Neural progenitor cell (in vitro differentiated cells): ENCODE data around the gene BBS9. TPM values are rescaled to one million over a fixed set of nuclear protein-coding genes. Genes with fewer than 3 reads are reported as not detected.

Source experiments
- DNase-seq: peaks from one replicate; pipeline ENCODE4 v3.0.0-alpha.2; 2016; ENCODE audit warnings: low spot score
- H2AFZ ChIP-seq: fragments of 200-600 bp; sonication (generic); replicated peaks from 2 replicates; pipeline ENCODE4 v1.6.1; 2016; ENCODE audit warnings: antibody characterized with exemption
- H3F3A ChIP-seq: fragments of 200-600 bp; sonication (generic); 2 replicates; pipeline ENCODE4 v1.6.1; 2016; ENCODE audit warnings: antibody characterized with exemption, low read depth
- H3K27ac ChIP-seq: fragments of 200-600 bp; sonication (generic); 2 replicates; pipeline ENCODE4 v1.5.1; 2016; ENCODE audit warnings: mild to moderate bottlenecking
- H3K27me3 ChIP-seq: fragments of 200-600 bp; sonication (generic); 2 replicates; pipeline ENCODE4 v1.6.1; 2016; ENCODE audit warnings: mild to moderate bottlenecking, moderate library complexity
- H3K36me3 ChIP-seq: fragments of 200-600 bp; sonication (generic); 2 replicates; pipeline ENCODE4 v1.5.1; 2016
- H3K4me1 ChIP-seq: fragments of 200-600 bp; sonication (generic); 2 replicates; pipeline ENCODE4 v1.6.1; 2016; ENCODE audit warnings: mixed run types
- H3K4me2 ChIP-seq: fragments of 200-600 bp; sonication (generic); 2 replicates; pipeline ENCODE4 v1.6.1; 2016
- H3K4me3 ChIP-seq: fragments of 200-600 bp; sonication (generic); 2 replicates; pipeline ENCODE4 v1.5.1; 2016
- H3K79me2 ChIP-seq: fragments of 200-600 bp; sonication (generic); 2 replicates; pipeline ENCODE4 v1.6.1; 2016; ENCODE audit warnings: low read depth
- H3K9ac ChIP-seq: fragments of 200-600 bp; sonication (generic); 2 replicates; pipeline ENCODE4 v1.6.1; 2016
- H3K9me3 ChIP-seq: fragments of 200-600 bp; sonication (generic); 2 replicates; pipeline ENCODE4 v1.5.1; 2016; ENCODE audit warnings: low read depth
- H4K20me1 ChIP-seq: fragments of 200-600 bp; sonication (generic); 2 replicates; pipeline ENCODE4 v1.6.1; 2016; ENCODE audit warnings: low read depth
- H3K27ac Mint-ChIP-seq: 3 replicates; pipeline ENCODE4 v1.8.0; 2021; ENCODE audit warnings: mixed read lengths
- H3K27me3 Mint-ChIP-seq: 2 replicates; pipeline ENCODE4 v1.8.0; 2022; ENCODE audit warnings: low read depth, mild to moderate bottlenecking, inconsistent platforms, moderate library complexity, mixed read lengths; ENCODE audit not compliant: insufficient read depth
- H3K36me3 Mint-ChIP-seq: 3 replicates; pipeline ENCODE4 v1.8.0; 2021; ENCODE audit warnings: mixed read lengths
- H3K4me1 Mint-ChIP-seq: 3 replicates; pipeline ENCODE4 v1.8.0; 2021; ENCODE audit warnings: mixed read lengths
- H3K4me3 Mint-ChIP-seq: 3 replicates; pipeline ENCODE4 v1.8.0; 2021; ENCODE audit warnings: mild to moderate bottlenecking, moderate library complexity, mixed read lengths
- H3K9me3 Mint-ChIP-seq: 3 replicates; pipeline ENCODE4 v1.8.0; 2020; ENCODE audit warnings: mixed read lengths
- EZH2 ChIP-seq: fragments of 200-600 bp; sonication (generic); IDR thresholded peaks from 2 replicates; pipeline ENCODE4 v1.6.1; 2017; ENCODE audit warnings: antibody characterized with exemption, mild to moderate bottlenecking, moderate library complexity
- EZH2phosphoT487 ChIP-seq: fragments of 200-600 bp; sonication (generic); IDR thresholded peaks from 2 replicates; pipeline ENCODE4 v1.6.1; 2017; ENCODE audit warnings: antibody characterized with exemption
- total RNA-seq: library from RNA; depleted of rRNA; stranded (reverse); fragments of >200 nt; gene quantifications from 2 replicates; pipeline ENCODE4 v1.2.3, GENCODE V29; 2015; ENCODE audit warnings: low replicate concordance
- TF ChIP-seq, protein P1 (sequence below): fragments of 200-600 bp; sonication (generic); IDR thresholded peaks from 2 replicates; pipeline ENCODE4 v1.5.1; 2017; ENCODE audit warnings: antibody characterized with exemption, mild to moderate bottlenecking

Gene BBS9
- total RNA-seq, 1 donor from 2014 or later, result 40.3 TPM

- Mint-ChIP-seq H3K27me3 (peaks cover 10% of the 10 kb centered on the region), H3K27ac (no peak overlapping the region), H3K4me3 (no peak overlapping the region), H3K9me3 (no peaks in the 10 kb centered on the region), H3K4me1 (peaks cover 15% of the 10 kb centered on the region), H3K36me3 (no peaks in the 10 kb centered on the region)
- H3K27ac ChIP-seq, result no peak overlapping the region
- TF ChIP-seq EZH2phosphoT487 (no peak), EZH2 (no peak)
- TF ChIP-seq, protein P1, sequence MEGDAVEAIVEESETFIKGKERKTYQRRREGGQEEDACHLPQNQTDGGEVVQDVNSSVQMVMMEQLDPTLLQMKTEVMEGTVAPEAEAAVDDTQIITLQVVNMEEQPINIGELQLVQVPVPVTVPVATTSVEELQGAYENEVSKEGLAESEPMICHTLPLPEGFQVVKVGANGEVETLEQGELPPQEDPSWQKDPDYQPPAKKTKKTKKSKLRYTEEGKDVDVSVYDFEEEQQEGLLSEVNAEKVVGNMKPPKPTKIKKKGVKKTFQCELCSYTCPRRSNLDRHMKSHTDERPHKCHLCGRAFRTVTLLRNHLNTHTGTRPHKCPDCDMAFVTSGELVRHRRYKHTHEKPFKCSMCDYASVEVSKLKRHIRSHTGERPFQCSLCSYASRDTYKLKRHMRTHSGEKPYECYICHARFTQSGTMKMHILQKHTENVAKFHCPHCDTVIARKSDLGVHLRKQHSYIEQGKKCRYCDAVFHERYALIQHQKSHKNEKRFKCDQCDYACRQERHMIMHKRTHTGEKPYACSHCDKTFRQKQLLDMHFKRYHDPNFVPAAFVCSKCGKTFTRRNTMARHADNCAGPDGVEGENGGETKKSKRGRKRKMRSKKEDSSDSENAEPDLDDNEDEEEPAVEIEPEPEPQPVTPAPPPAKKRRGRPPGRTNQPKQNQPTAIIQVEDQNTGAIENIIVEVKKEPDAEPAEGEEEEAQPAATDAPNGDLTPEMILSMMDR, result no peak
- peaks cover 18% of the 10 kb centered on the region for H4K20me1 ChIP-seq
- no peak overlapping the region for H3K4me3 ChIP-seq
- no peaks in the 10 kb centered on the region for H3K9me3 ChIP-seq
- H3K4me1 ChIP-seq, result peaks cover 6% of the 10 kb centered on the region
- peaks cover 4% of the 10 kb centered on the region for H3F3A ChIP-seq
- H3K9ac ChIP-seq, result no peak overlapping the region
- H2AFZ ChIP-seq, result no peak overlapping the region
- no peak overlapping the region for H3K4me2 ChIP-seq
- H3K36me3 ChIP-seq, result no peaks in the 10 kb centered on the region
- no peak for DNase-seq
- peaks cover 19% of the 10 kb centered on the region for H3K27me3 ChIP-seq
- H3K79me2 ChIP-seq, result peaks cover 25% of the 10 kb centered on the region
Measured at GRCh38 chr7:33111614-33112013, 17.8 kb upstream of the BBS9 start.

DNA sequence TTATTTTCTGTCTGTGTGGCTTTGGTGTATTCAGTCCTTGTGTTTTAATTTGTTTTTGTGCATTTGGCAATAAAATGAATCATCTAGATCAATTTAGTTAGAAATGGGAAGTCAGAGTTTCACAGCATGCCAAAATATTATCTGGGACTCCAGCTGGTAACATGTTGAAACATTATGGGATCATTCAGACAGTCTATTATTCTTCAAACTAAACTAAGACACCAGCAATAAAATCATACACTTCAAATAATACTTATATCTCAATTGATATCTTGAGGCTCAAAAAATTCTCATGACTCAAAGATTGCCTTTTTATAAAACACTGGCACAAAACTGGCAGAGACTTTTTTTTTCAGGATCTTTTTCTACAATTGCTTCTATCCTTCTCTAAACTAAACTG lies 14.4 kb upstream of the BBS9 start:
- Mint-ChIP-seq H3K9me3 (peaks cover 15% of the 10 kb centered on the region), H3K36me3 (no peaks in the 10 kb centered on the region), H3K4me3 (no peak overlapping the region), H3K4me1 (no peaks in the 10 kb centered on the region), H3K27ac (no peak overlapping the region), H3K27me3 (peaks cover 12% of the 10 kb centered on the region)
- no peaks in the 10 kb centered on the region for H4K20me1 ChIP-seq
- no peak overlapping the region for H3K4me3 ChIP-seq
- no peak overlapping the region for H3K9ac ChIP-seq
- TF ChIP-seq EZH2 (no peak), EZH2phosphoT487 (no peak)
- TF ChIP-seq, protein P1, result no peak
- no peaks in the 10 kb centered on the region for H3K4me1 ChIP-seq
- no peak for DNase-seq
- no peaks in the 10 kb centered on the region for H3K79me2 ChIP-seq
- no peaks in the 10 kb centered on the region for H3K9me3 ChIP-seq
- H3K27ac ChIP-seq, result no peak overlapping the region
- no peaks in the 10 kb centered on the region for H3K36me3 ChIP-seq
- H3F3A ChIP-seq, result no peaks in the 10 kb centered on the region
- no peak overlapping the region for H3K4me2 ChIP-seq
- H3K27me3 ChIP-seq, result peaks cover 22% of the 10 kb centered on the region
- no peak overlapping the region for H2AFZ ChIP-seq

DNA sequence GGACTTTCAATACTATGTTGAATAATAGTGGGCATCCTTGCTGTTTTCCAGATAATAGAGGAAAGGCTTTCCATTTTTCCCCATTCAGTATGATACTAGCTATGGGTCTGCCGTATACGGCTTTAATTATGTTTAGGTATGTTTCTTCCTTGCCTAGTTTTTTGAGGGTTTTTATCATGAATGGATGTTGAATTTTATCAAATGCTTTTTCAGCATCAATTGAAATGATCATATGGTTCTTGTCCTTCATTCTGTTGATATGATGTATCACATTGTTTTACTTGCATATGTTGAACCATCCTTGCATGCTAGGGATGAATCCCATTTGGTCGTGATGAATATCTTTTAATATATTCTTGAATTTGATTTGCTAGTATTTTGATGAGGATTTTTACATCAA lies 11.0 kb upstream of the BBS9 start:
- H3K4me1 Mint-ChIP-seq, result no peaks in the 10 kb centered on the region

More for the DNA sequence above, 11.0 kb upstream of the BBS9 start:
- DNase-seq, result no peak
- no peak overlapping the region for H3K4me3 Mint-ChIP-seq
- Histone ChIP-seq H2AFZ (no peak overlapping the region), H3K4me2 (no peak overlapping the region), H3K4me1 (no peaks in the 10 kb centered on the region), H3K79me2 (no peaks in the 10 kb centered on the region), H3K9ac (no peak overlapping the region), H3K27ac (no peak overlapping the region), H3K27me3 (peaks cover 4% of the 10 kb centered on the region), H3F3A (no peaks in the 10 kb centered on the region), H3K36me3 (no peaks in the 10 kb centered on the region), H4K20me1 (no peaks in the 10 kb centered on the region), H3K4me3 (no peak overlapping the region), H3K9me3 (no peaks in the 10 kb centered on the region)
- H3K9me3 Mint-ChIP-seq, result peaks cover 15% of the 10 kb centered on the region
- H3K27me3 Mint-ChIP-seq, result peaks cover 8% of the 10 kb centered on the region
- no peak overlapping the region for H3K27ac Mint-ChIP-seq
- no peaks in the 10 kb centered on the region for H3K36me3 Mint-ChIP-seq
- TF ChIP-seq EZH2, result no peak
- TF ChIP-seq, protein P1, result no peak
- no peak for TF ChIP-seq EZH2phosphoT487
